Measurements from ENCODE around the gene TACR1. TPM values are rescaled to one million over a fixed set of nuclear protein-coding genes. Genes with fewer than 3 reads are reported as not detected.

Gene TACR1
- total and polyA plus RNA-seq, 8 donors: 0.07 to 0.40 (median 0.09) TPM

GRCh38 chr2:75113231-75113869 is 86.0 kb downstream of the TACR1 start:
- Histone ChIP-seq H3K36me3 (no peaks in the 10 kb centered on the region), H3K9me3 (no peaks in the 10 kb centered on the region), H3K4me1 (no peaks in the 10 kb centered on the region), H3K27me3 (no peaks in the 10 kb centered on the region), H3K27ac (no peak overlapping the region), H3K4me3 (no peak overlapping the region)
- FAIRE-seq (no peak), ATAC-seq (no peak), DNase-seq (no peak)
- no peak for TF ChIP-seq CTCF (IDR thresholded peaks at IDR 0.05)
- intact Hi-C loops (cut with DNase I): no loop called here
- 78 to 82% methylated on average over 4 of the region's 4 CpGs for WGBS, 2 donors

- no peak overlapping the region for H3K4me3 ChIP-seq
- H3K36me3 ChIP-seq: no peaks in the 10 kb centered on the region
- ATAC-seq: no peak
- H3K4me1 ChIP-seq: no peaks in the 10 kb centered on the region
- no peak for FAIRE-seq
- H3K27ac ChIP-seq: no peak overlapping the region
- H3K9me3 ChIP-seq: no peaks in the 10 kb centered on the region
- 46 to 48% methylated on average over 9 of the region's 9 CpGs for WGBS, 2 donors
- TF ChIP-seq CTCF (IDR thresholded peaks at IDR 0.05): no peak
- no peak for DNase-seq
- no peaks in the 10 kb centered on the region for H3K27me3 ChIP-seq
- intact Hi-C loops (cut with DNase I): no loop called here
These were observed 90.3 kb downstream of the TACR1 start for GRCh38 chr2:75108937-75109482.

GRCh38 chr2:75102011-75102410 is 97.3 kb downstream of the TACR1 start:
- no peak for ATAC-seq
- WGBS, 2 donors: 92 to 93% methylated on average over 4 of the region's 4 CpGs
- Histone ChIP-seq H3K36me3 (no peaks in the 10 kb centered on the region), H3K27ac (no peak overlapping the region), H3K4me3 (no peak overlapping the region), H3K9me3 (no peaks in the 10 kb centered on the region), H3K27me3 (no peaks in the 10 kb centered on the region), H3K4me1 (no peaks in the 10 kb centered on the region)
- TF ChIP-seq CTCF (IDR thresholded peaks at IDR 0.05): no peak
- DNase-seq: no peak
- no peak for FAIRE-seq
- intact Hi-C loops (cut with DNase I): no loop called here

- no peaks in the 10 kb centered on the region for H3K4me1 ChIP-seq
- 12 to 17% methylated on average over 1 of the region's 1 CpG for WGBS, 2 donors
- H3K36me3 ChIP-seq: no peaks in the 10 kb centered on the region
- H3K27ac ChIP-seq: no peak overlapping the region
- DNase-seq (no peak), ATAC-seq (no peak), FAIRE-seq (no peak)
- intact Hi-C loops (cut with DNase I): no loop called here
- no peaks in the 10 kb centered on the region for H3K9me3 ChIP-seq
- no peaks in the 10 kb centered on the region for H3K27me3 ChIP-seq
- no peak overlapping the region for H3K4me3 ChIP-seq
- no peak for TF ChIP-seq CTCF (IDR thresholded peaks at IDR 0.05)
These were observed 98.5 kb downstream of the TACR1 start for GRCh38 chr2:75100801-75101151.

GRCh38 chr2:75100011-75100800 is 99.1 kb downstream of the TACR1 start:
- intact Hi-C loops (cut with DNase I): no loop called here
- no peaks in the 10 kb centered on the region for H3K27me3 ChIP-seq
- no peaks in the 10 kb centered on the region for H3K4me1 ChIP-seq
- no peak overlapping the region for H3K27ac ChIP-seq
- FAIRE-seq (no peak), ATAC-seq (no peak), DNase-seq (no peak)
- H3K9me3 ChIP-seq: no peaks in the 10 kb centered on the region
- no peaks in the 10 kb centered on the region for H3K36me3 ChIP-seq
- WGBS, 2 donors: 58 to 63% methylated on average over 3 of the region's 3 CpGs
- H3K4me3 ChIP-seq: no peak overlapping the region
- no peak for TF ChIP-seq CTCF (IDR thresholded peaks at IDR 0.05)
